Cardiac muscle cell (in vitro differentiated cells and primary cell): ENCODE data around the gene NUCKS1. TPM values are rescaled to one million over a fixed set of nuclear protein-coding genes. Genes with fewer than 3 reads are reported as not detected.

ENCODE experiments used
- DNase-seq, 2 donors: peaks; one replicate each; pipeline versions ENCODE4 v3.0.0 to v3.0.0-alpha.2; 2010 to 2017; ENCODE audit warnings: low read depth in 1 of 2, low spot score in 1 of 2
- H3K27ac ChIP-seq: fragments of 200-600 bp; sonication (generic); 2 replicates; pipeline ENCODE4 v1.5.1; 2016
- H3K27me3 ChIP-seq: fragments of 200-600 bp; sonication (generic); 2 replicates; pipeline ENCODE4 v1.6.0; 2016; ENCODE audit warnings: control low read depth
- H3K36me3 ChIP-seq: fragments of 200-600 bp; sonication (generic); 2 replicates; pipeline ENCODE4 v1.5.1; 2016; ENCODE audit warnings: control low read depth
- H3K4me1 ChIP-seq: fragments of 200-600 bp; sonication (generic); 2 replicates; pipeline ENCODE4 v1.8.1; 2017; ENCODE audit warnings: low read depth, mild to moderate bottlenecking, mixed run types
- H3K4me3 ChIP-seq: fragments of 200-600 bp; sonication (generic); 2 replicates; pipeline ENCODE4 v1.5.1; 2016; ENCODE audit warnings: mild to moderate bottlenecking
- H3K9me3 ChIP-seq: fragments of 200-600 bp; sonication (generic); 2 replicates; pipeline ENCODE4 v1.5.1; 2017; ENCODE audit warnings: low read depth, mild to moderate bottlenecking, control low read depth
- CTCF ChIP-seq: IDR thresholded peaks from 2 replicates; pipeline ENCODE4 v1.5.1; 2012; ENCODE audit warnings: low read depth, mild to moderate bottlenecking, low read length
- polyA plus RNA-seq: library from polyadenylated mRNA; unstranded; fragments of >200 nt; fragmentation: Nextera tagmentation; extraction: Ambion mirVana; gene quantifications from 2 replicates; pipeline ENCODE4 v1.2.1, GENCODE V29; 2016
- total RNA-seq: library from RNA; depleted of rRNA; stranded (reverse); fragments of >200 nt; gene quantifications from 2 replicates; pipeline ENCODE4 v1.2.3, GENCODE V29; 2016

Gene NUCKS1
- total and polyA plus RNA-seq, 2 experiments from 2014 or later, result 47.0 to 175 TPM

DNA sequence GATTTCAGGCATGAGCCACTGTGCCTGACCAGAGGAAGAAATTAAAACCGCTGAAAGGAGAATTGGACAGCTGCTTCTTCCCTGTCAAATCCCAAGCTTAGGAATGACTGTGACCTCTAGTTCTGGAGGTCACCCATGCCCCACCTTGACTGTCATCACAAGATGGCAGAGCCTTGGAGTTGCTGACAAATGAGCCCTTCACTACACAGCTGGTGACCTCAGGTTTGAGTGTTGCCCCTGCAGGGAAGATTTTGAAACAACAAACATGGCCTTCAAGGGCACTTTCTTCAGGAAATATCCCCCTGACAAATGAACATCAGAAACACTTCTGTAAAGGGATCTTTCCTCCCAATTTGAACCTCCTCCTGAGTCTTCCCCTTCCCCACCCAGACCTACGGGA is 62.7 kb downstream of the NUCKS1 start:
- H3K4me1 ChIP-seq, result peaks cover 21% of the 10 kb centered on the region
- no peak for TF ChIP-seq CTCF
- peak overlapping the region; percentile 66 for H3K27ac ChIP-seq
- no peaks in the 10 kb centered on the region for H3K36me3 ChIP-seq
- H3K9me3 ChIP-seq, result no peaks in the 10 kb centered on the region
- no peaks in the 10 kb centered on the region for H3K27me3 ChIP-seq
- DNase-seq, result peak in 1 of 2 donors; percentile 44
- no peak overlapping the region for H3K4me3 ChIP-seq

- H3K27ac ChIP-seq, result no peak overlapping the region
- no peak for DNase-seq
- H3K4me1 ChIP-seq, result peaks cover 18% of the 10 kb centered on the region
- TF ChIP-seq CTCF, result no peak
- no peaks in the 10 kb centered on the region for H3K27me3 ChIP-seq
- no peak overlapping the region for H3K4me3 ChIP-seq
- no peaks in the 10 kb centered on the region for H3K9me3 ChIP-seq
- no peaks in the 10 kb centered on the region for H3K36me3 ChIP-seq
These were observed 68.6 kb downstream of the NUCKS1 start for GRCh38 chr1:205681364-205681763.

GRCh38 chr1:205680073-205680851 is 69.7 kb downstream of the NUCKS1 start, which contains the start of gene SLC45A3:
TSS of gene SLC45A3 (minus strand) at chr1:205680509. CDS start at chr1:205664656, 15,853 bp downstream.
- Histone ChIP-seq H3K4me3 (peak within 1 kb of the TSS; percentile 80), H3K27me3 (no peaks in the 10 kb centered on the region), H3K27ac (no peak within 1 kb of the TSS), H3K4me1 (peaks cover 21% of the 10 kb centered on the region), H3K9me3 (no peaks in the 10 kb centered on the region), H3K36me3 (no peaks in the 10 kb centered on the region)
- TF ChIP-seq CTCF, result no peak
- peak in 1 of 2 donors; percentile 54 for DNase-seq

DNA sequence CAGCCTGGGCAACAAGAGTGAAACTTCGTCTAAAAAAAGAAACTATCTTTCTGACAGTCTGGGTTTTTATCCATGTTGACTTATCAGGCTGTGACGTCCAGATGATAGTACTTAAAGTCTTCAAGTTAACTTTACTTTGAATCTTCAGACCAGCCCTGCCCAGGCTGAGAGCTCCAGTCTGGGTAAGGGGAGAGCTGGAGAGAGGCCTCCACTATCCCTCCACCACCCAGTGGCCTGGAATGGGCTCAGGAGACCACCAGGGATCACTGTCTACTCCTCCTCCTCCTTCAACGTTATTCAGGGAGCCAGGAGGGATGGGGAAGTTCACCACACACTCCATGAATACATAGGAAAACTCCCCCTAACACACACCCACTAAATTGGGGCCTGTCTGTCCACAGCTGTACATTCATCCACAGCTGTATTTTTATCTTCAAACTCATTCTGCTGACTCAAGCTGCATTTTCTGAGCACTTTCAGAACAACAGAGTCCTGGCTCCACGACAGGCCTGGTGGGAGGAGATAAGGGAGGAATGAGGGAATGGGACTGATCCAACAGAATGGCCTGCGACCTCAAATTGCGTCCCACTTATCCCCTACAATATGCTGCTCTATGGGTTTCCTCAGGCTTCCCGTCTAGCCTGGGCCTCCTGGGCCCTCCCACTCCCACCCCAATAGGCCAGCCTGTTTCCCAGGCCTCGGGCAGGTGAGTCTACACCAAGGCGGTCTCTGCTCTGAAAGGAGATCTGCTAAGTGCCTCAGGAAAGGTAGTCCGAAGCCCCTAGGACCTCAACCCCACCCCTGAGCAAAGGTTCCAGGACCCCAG is 71.5 kb downstream of the NUCKS1 start:
- H3K27ac ChIP-seq, result peak overlapping the region; percentile 80
- DNase-seq, result peak; percentile 36 to 94
- no peaks in the 10 kb centered on the region for H3K9me3 ChIP-seq
- H3K4me1 ChIP-seq, result peaks cover 21% of the 10 kb centered on the region
- no peak overlapping the region for H3K4me3 ChIP-seq
- no peak for TF ChIP-seq CTCF
- H3K36me3 ChIP-seq, result no peaks in the 10 kb centered on the region
- H3K27me3 ChIP-seq, result no peaks in the 10 kb centered on the region

DNA sequence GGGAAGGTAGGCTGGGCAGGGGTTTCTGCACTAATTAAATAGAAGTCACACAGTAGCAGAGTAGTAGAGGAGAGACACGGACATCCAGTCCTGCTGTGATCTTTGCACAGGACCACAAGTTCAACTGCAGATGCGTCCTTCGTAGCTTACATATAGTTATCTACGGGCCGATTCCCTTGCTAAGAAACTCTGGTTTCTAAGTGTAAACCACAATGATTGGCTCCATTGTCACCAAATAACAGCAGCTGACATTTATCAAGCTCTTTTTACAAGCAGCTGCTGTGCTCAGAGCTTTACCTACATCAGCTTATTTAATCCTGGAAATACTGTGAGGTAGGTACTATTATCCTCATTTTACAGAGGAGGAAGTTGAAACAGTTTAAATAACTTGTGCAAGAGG is 72.8 kb downstream of the NUCKS1 start:
- H3K4me3 ChIP-seq, result no peak overlapping the region
- H3K36me3 ChIP-seq, result no peaks in the 10 kb centered on the region
- no peak overlapping the region for H3K27ac ChIP-seq

More for the DNA sequence above, 72.8 kb downstream of the NUCKS1 start:
- no peaks in the 10 kb centered on the region for H3K27me3 ChIP-seq
- no peak for DNase-seq
- H3K4me1 ChIP-seq, result peaks cover 21% of the 10 kb centered on the region
- no peaks in the 10 kb centered on the region for H3K9me3 ChIP-seq
- no peak for TF ChIP-seq CTCF
